NOMO-1 (cell line): ENCODE measurements around the gene PRSS8.
"Not testable (repeated sequence)": the region's sequence is repeated elsewhere in the genome, so short reads cannot be mapped to it uniquely, and the experiment has no call there.

Source experiments
- DNase-seq, 2 experiments: peaks; one replicate each; lab custom pipeline; 2025; ENCODE audit not compliant: unreplicated experiment in 2 of 2; lab: John Stamatoyannopoulos, UW

Gene PRSS8

GRCh38 chr16:31108035-31108793 is 27.3 kb downstream of the PRSS8 start, which contains the start of gene BCKDK:
Gene BCKDK, plus strand, starts transcription at chr16:31108386. Its CDS starts 838 bp downstream, at chr16:31109224.
- DNase-seq, result peak; percentile 67 to 77

- no peak for DNase-seq
Observed at GRCh38 chr16:31107465-31107867, 28.1 kb downstream of the PRSS8 start.

- DNase-seq, result no peak
Observed at GRCh38 chr16:31106509-31107464, 28.7 kb downstream of the PRSS8 start.

GRCh38 chr16:31105677-31106213 is 29.8 kb downstream of the PRSS8 start:
- DNase-seq, result peak; percentile 70 to 75

GRCh38 chr16:31100876-31101641 is 34.5 kb downstream of the PRSS8 start:
- DNase-seq, result not testable (repeated sequence)

- DNase-seq, result no peak
Observed at GRCh38 chr16:31099860-31100638, 35.5 kb downstream of the PRSS8 start.

GRCh38 chr16:31094424-31095120 is 41.0 kb downstream of the PRSS8 start, which contains the start of gene VKORC1:
Gene VKORC1, minus strand, starts transcription at chr16:31094797. Its CDS starts 68 bp downstream, at chr16:31094729.
- peak; percentile 99 for DNase-seq

GRCh38 chr16:31094088-31094423 is 41.5 kb downstream of the PRSS8 start:
- DNase-seq, result no peak

GRCh38 chr16:31093132-31093703 is 42.3 kb downstream of the PRSS8 start:
- no peak for DNase-seq

- no peak for DNase-seq
Observed at GRCh38 chr16:31092330-31092729, 43.2 kb downstream of the PRSS8 start.

GRCh38 chr16:31090540-31090939 is 45.0 kb downstream of the PRSS8 start:
- DNase-seq, result no peak

GRCh38 chr16:31089199-31089598 is 46.3 kb downstream of the PRSS8 start:
- DNase-seq, result no peak

GRCh38 chr16:31088459-31089183 is 46.9 kb downstream of the PRSS8 start, which contains the start of gene PRSS53:
Gene PRSS53, minus strand, starts transcription at chr16:31088943. Its CDS starts 134 bp downstream, at chr16:31088809.
- no peak for DNase-seq

GRCh38 chr16:31087971-31088370 is 47.6 kb downstream of the PRSS8 start:
- DNase-seq, result no peak

GRCh38 chr16:31087481-31087880 is 48.0 kb downstream of the PRSS8 start:
- DNase-seq, result no peak

- DNase-seq, result no peak
Observed at GRCh38 chr16:31086629-31086906, 49.0 kb downstream of the PRSS8 start.

GRCh38 chr16:31085873-31086628 is 49.5 kb downstream of the PRSS8 start:
- no peak for DNase-seq

- DNase-seq, result no peak
Observed at GRCh38 chr16:31085411-31085810, 50.1 kb downstream of the PRSS8 start.
